ENCODE data around the gene PLA2G6. TPM values are rescaled to one million over a fixed set of nuclear protein-coding genes. Genes with fewer than 3 reads are reported as not detected.

Gene PLA2G6
- total and polyA plus RNA-seq, 2 of the 8 experiments (the other 6 are each of a cell fraction or from before 2014, with no cell fraction given) = 13.2 to 21.0 TPM

DNA sequence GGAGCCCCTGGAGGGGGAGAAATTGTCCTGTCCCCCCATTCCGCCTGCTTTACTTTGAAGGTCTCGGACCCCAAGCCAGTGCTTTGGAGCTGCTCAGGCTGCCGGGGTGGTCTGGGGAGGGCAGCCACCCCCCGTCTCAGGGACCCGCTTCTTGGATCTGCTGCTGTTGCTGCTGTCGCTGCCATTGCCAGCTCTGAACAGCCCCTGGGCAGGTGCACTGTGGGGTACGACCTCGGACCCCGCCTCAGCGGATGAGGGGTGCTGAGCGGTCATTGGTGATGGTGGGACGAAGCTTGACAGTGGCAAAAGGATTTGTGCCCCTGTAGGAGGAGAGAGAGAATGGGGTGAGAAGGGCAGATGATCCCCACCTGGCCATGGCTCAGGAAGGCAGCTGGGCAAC, 96.6 kb downstream of the PLA2G6 start:
- Histone ChIP-seq H2BK5ac (ENCODE audit: low read depth, low read length) (no peak overlapping the region), H3K79me1 (ENCODE audit: low read depth, low read length) (no peaks in the 10 kb centered on the region), H4K20me1 (replicated peaks in 1 of 2; ENCODE audit: control insufficient read depth in 1 of 2, insufficient read depth in 2 of 2, low read length in 2 of 2) (peaks cover 0 to 2% of the 10 kb centered on the region in 2 experiments), H2BK20ac (ENCODE audit: low read length) (peak overlapping the region; percentile 75; the same call in 1 of the 2 replicates), H3K27ac (ENCODE audit: low read depth, low read length) (no peak overlapping the region), H3K9ac (replicated peaks in 1 of 4; ENCODE audit: extremely low read depth in 1 of 4, low read depth in 3 of 4, low read length in 3 of 4) (no peak overlapping the region), H3K36me3 (ENCODE audit: control insufficient read depth in 2 of 4, insufficient read depth in 4 of 4, low read length in 3 of 4) (no peaks in the 10 kb centered on the region), H2AK5ac (ENCODE audit: low read depth, low read length) (no peak overlapping the region), H2BK15ac (ENCODE audit: low read length) (no peak overlapping the region), H2AFZ (ENCODE audit: low read length) (no peak overlapping the region), H4K5ac (ENCODE audit: insufficient read length, low read depth, low read length) (no peak overlapping the region), H3K23me2 (ENCODE audit: low read depth, low read length) (peaks cover 6% of the 10 kb centered on the region), H3K4ac (replicated peaks; ENCODE audit: insufficient read length, low read depth, low read length) (no peak overlapping the region), H2BK120ac (replicated peaks; ENCODE audit: low read depth, low read length) (no peak overlapping the region), H3K56ac (replicated peaks; ENCODE audit: insufficient read length, low read depth, low read length) (no peak overlapping the region), H3K27me3 (replicated peaks in 1 of 4; ENCODE audit: control insufficient read depth in 3 of 4, extremely low read depth in 1 of 4, insufficient read depth in 3 of 4, low read length in 3 of 4) (peaks cover 7 to 37% (median 28%) of the 10 kb centered on the region in 4 experiments), H3K18ac (ENCODE audit: extremely low read depth, low read length) (no peak overlapping the region), H3K9me3 (ENCODE audit: insufficient read depth in 2 of 2, low read depth in 1 of 2, low read length in 1 of 2) (no peaks in the 10 kb centered on the region), H4K91ac (replicated peaks; ENCODE audit: insufficient read length, low read length) (peak overlapping the region; percentile 74), H2BK12ac (ENCODE audit: low read depth, low read length) (no peak overlapping the region), H3K14ac (ENCODE audit: insufficient read length) (no peak overlapping the region), H3K4me1 (replicated peaks in 1 of 4; ENCODE audit: control insufficient read depth in 3 of 4, insufficient read depth in 4 of 4, low read length in 3 of 4) (peaks cover 0 to 36% (median 26%) of the 10 kb centered on the region in 4 experiments; a peak in 6 of 7 replicates), H3K79me2 (ENCODE audit: control insufficient read depth in 1 of 2, insufficient read depth in 2 of 2, low read length in 2 of 2) (no peaks in the 10 kb centered on the region), H3K4me2 (ENCODE audit: insufficient read depth in 1 of 2, low read depth in 2 of 2, low read length in 2 of 2) (no peak overlapping the region), H3K4me3 (ENCODE audit: extremely low read depth in 1 of 4, insufficient read depth in 2 of 4, low read depth in 3 of 4, low read length in 4 of 4) (no peak overlapping the region), H3K23ac (ENCODE audit: insufficient read length) (no peak overlapping the region), H4K8ac (ENCODE audit: extremely low read depth, insufficient read depth, low read length) (no peak overlapping the region)
- ChIA-PET POLR2A (ENCODE audit: partially characterized antibody) (interaction anchor here (1.1 to 1.5 kb wide), 2 partner anchors 11 kb away, joined by 3 read pairs; no protein-coding TSS in a partner anchor), CTCF (ENCODE audit: partially characterized antibody) (interaction anchor here (0.7 to 4.8 kb wide), 9 partner anchors 11 to 33 kb away, joined by 3 to 64 read pairs (median 8); no protein-coding TSS in a partner anchor)
- TF ChIP-seq EGR1 (IDR thresholded peaks at IDR 0.05; ENCODE audit: borderline replicate concordance, low read depth, low read length) (no peak), JUND (IDR thresholded peaks at IDR 0.05; ENCODE audit: low read length) (no peak), RAD21 (IDR thresholded peaks at IDR 0.05 in 1 of 2, conservative IDR thresholded peaks at IDR 0.05 in 1 of 2; ENCODE audit: low read depth in 2 of 2, low read length in 2 of 2) (no peak), GABPA (IDR thresholded peaks at IDR 0.05; ENCODE audit: borderline replicate concordance, insufficient read depth, low read length) (no peak), HDAC2 (IDR thresholded peaks at IDR 0.05; ENCODE audit: borderline replicate concordance in 1 of 2, low read depth in 2 of 2, low read length in 2 of 2) (no peak)
- TF ChIP-seq, protein P1, sequence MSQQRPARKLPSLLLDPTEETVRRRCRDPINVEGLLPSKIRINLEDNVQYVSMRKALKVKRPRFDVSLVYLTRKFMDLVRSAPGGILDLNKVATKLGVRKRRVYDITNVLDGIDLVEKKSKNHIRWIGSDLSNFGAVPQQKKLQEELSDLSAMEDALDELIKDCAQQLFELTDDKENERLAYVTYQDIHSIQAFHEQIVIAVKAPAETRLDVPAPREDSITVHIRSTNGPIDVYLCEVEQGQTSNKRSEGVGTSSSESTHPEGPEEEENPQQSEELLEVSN (IDR thresholded peaks at IDR 0.05) = no peak
- WGBS, 2 experiments (ENCODE audit: extremely low coverage in 1 of 2, insufficient coverage in 1 of 2, insufficient read length in 1 of 2, insufficient replicate concordance in 2 of 2, low coverage in 1 of 2, low lambda C conversion rate in 2 of 2, missing lambda C conversion rate in 1 of 2) = 94% methylated on average over 12 of the region's 12 CpGs; no CpG with 5 or more reads in 1 of the 2 experiments
- DNase-seq (ENCODE audit: low read depth in 1 of 2, low spot score in 2 of 2) = no peak
- no peak for FAIRE-seq
